HFFc6 (cell line): ENCODE data around the gene GSTM3. TPM values are rescaled to one million over a fixed set of nuclear protein-coding genes. Genes with fewer than 3 reads are reported as not detected.
A peak's percentile ranks its signal among the peaks of the same experiment; 100 is the strongest.

Experiments
- DNase-seq: peaks from one replicate; pipeline ENCODE4 v3.0.0-alpha.2; 2018
- H3K27ac Mint-ChIP-seq: 2 replicates; pipeline ENCODE4 v1.8.0; 2020; ENCODE audit warnings: mild to moderate bottlenecking, mixed read lengths
- H3K27me3 Mint-ChIP-seq: 2 replicates; pipeline ENCODE4 v1.8.0; 2021; ENCODE audit warnings: mild to moderate bottlenecking, moderate library complexity, mixed read lengths; ENCODE audit not compliant: insufficient read depth
- H3K36me3 Mint-ChIP-seq: 2 replicates; pipeline ENCODE4 v1.8.0; 2021; ENCODE audit warnings: low read depth, mixed read lengths
- H3K4me1 Mint-ChIP-seq: 2 replicates; pipeline ENCODE4 v1.8.0; 2020; ENCODE audit warnings: low read depth, mixed read lengths
- H3K4me3 Mint-ChIP-seq: 2 replicates; pipeline ENCODE4 v1.8.0; 2020; ENCODE audit warnings: mild to moderate bottlenecking, moderate library complexity, mixed read lengths
- H3K9me3 Mint-ChIP-seq: 2 replicates; pipeline ENCODE4 v1.8.0; 2020; ENCODE audit warnings: mild to moderate bottlenecking, mixed read lengths
- CTCF ChIP-seq: fragments of 200-600 bp; sonication (generic); IDR thresholded peaks from 2 replicates; pipeline ENCODE4 v1.5.0; 2021; ENCODE audit warnings: antibody characterized with exemption, mild to moderate bottlenecking
- total RNA-seq, 6 experiments: library from RNA; stranded (reverse); fragmentation: NEBNext Ultra II Directional; extraction: Animal tissue kit (Norgen Biotek cat#: 25700); gene quantifications; 2 replicates in 1 of 6; 3 replicates in 5 of 6; pipeline ENCODE4 v1.2.3, GENCODE V29; 2021

The GSTM3 gene
- total RNA-seq, 6 experiments from 2014 or later = 36.9 to 51.3 (median 43.6) TPM

- no peak for TF ChIP-seq CTCF
- Mint-ChIP-seq H3K27ac (no peak overlapping the region), H3K4me3 (no peak overlapping the region), H3K9me3 (peaks cover 5% of the 10 kb centered on the region; the same call in 1 of the 2 replicates), H3K36me3 (peaks cover 6% of the 10 kb centered on the region; the same call in 1 of the 2 replicates), H3K27me3 (no peaks in the 10 kb centered on the region), H3K4me1 (peaks cover 62% of the 10 kb centered on the region)
- DNase-seq = no peak
These were observed 40.1 kb upstream of the GSTM3 start for GRCh38 chr1:109780982-109781381.

- peaks cover 65% of the 10 kb centered on the region for H3K4me1 Mint-ChIP-seq
- no peak for DNase-seq
- H3K27ac Mint-ChIP-seq = no peak overlapping the region
- TF ChIP-seq CTCF = no peak
- H3K4me3 Mint-ChIP-seq = no peak overlapping the region
- no peaks in the 10 kb centered on the region; the same call in 1 of the 2 replicates for H3K27me3 Mint-ChIP-seq
- H3K36me3 Mint-ChIP-seq = peaks cover 6% of the 10 kb centered on the region; the same call in 1 of the 2 replicates
- peaks cover 5% of the 10 kb centered on the region; the same call in 1 of the 2 replicates for H3K9me3 Mint-ChIP-seq
These were observed 37.3 kb upstream of the GSTM3 start for GRCh38 chr1:109777980-109778625.

GRCh38 chr1:109777436-109777835 is 36.6 kb upstream of the GSTM3 start:
- Mint-ChIP-seq H3K4me3 (no peak overlapping the region), H3K9me3 (peaks cover 5% of the 10 kb centered on the region; the same call in 1 of the 2 replicates), H3K27ac (no peak overlapping the region)

GRCh38 chr1:109776911-109777310 is 36.1 kb upstream of the GSTM3 start:
- Mint-ChIP-seq H3K36me3 (peaks cover 6% of the 10 kb centered on the region; the same call in 1 of the 2 replicates), H3K4me3 (no peak overlapping the region), H3K27ac (no peak overlapping the region), H3K27me3 (no peaks in the 10 kb centered on the region; the same call in 1 of the 2 replicates), H3K9me3 (peaks cover 5% of the 10 kb centered on the region; the same call in 1 of the 2 replicates), H3K4me1 (peaks cover 60% of the 10 kb centered on the region)
- TF ChIP-seq CTCF = peak; percentile 99
- DNase-seq = peak; percentile 69

More at GRCh38 chr1:109777436-109777835, 36.6 kb upstream of the GSTM3 start:
- Mint-ChIP-seq H3K4me1 (peaks cover 60% of the 10 kb centered on the region), H3K27me3 (no peaks in the 10 kb centered on the region; the same call in 1 of the 2 replicates), H3K36me3 (peaks cover 6% of the 10 kb centered on the region; the same call in 1 of the 2 replicates)
- DNase-seq = no peak
- TF ChIP-seq CTCF = no peak

GRCh38 chr1:109776206-109776835 is 35.5 kb upstream of the GSTM3 start:
- Mint-ChIP-seq H3K4me3 (no peak overlapping the region), H3K4me1 (peaks cover 54% of the 10 kb centered on the region), H3K36me3 (peaks cover 6% of the 10 kb centered on the region; the same call in 1 of the 2 replicates), H3K27me3 (no peaks in the 10 kb centered on the region; the same call in 1 of the 2 replicates), H3K27ac (no peak overlapping the region), H3K9me3 (peaks cover 5% of the 10 kb centered on the region; the same call in 1 of the 2 replicates)
- TF ChIP-seq CTCF = no peak
- DNase-seq = no peak
